ENCODE results near the gene FKBP3.
"Not testable (repeated sequence)": the region's sequence is repeated elsewhere in the genome, so short reads cannot be mapped to it uniquely, and the experiment has no call there.

The FKBP3 gene

DNA sequence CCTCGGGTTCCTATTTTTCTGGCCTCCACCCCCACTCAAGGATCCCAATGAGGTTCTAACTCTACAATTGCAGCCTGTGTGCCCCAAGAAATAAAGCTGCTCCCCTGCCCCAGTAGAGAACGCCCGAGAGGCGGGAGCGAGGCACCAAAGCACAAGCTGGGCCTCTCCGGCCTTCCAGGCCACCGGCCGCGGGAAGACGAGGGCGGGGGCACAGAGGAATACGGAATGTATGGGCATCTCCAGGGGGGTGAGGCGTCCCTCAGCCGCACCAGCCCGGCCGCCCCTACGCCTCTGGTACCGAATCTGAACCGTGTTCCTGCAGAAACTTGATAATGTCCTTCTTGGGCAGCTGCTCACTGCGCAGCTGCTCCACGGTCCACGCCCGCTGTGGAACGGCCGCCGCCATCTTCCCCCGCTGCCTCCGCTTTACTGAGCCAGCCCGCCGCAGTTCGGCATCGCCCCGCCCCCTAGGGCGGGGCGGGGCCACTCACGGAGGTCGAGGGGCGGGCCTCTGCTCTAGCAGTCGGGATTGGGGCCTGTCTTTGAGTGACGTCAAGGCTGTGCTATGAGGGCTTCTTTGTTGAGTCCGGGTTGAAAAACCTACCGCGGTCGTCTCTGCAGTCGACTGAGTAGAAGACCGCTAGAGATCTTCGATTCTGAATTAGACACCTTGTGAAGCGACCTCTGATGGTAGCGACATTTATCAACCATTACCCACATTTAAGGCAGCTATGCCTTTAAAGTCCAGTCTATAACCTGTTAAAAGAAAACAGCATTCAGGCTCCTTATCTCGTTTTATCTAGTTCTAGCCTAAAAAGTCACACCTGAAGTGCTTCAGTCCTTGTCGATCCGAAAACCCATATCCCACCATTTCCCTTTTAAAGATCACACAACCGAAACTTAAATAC is at the start of gene FKBP3:
Gene FKBP3 (minus strand): TSS at position 431 of the 908 bp plus-strand sequence. CDS start 25 bp downstream, at position 406.
- no peaks in the 10 kb centered on the region for H3K27me3 Mint-ChIP-seq
- peaks cover 25% of the 10 kb centered on the region for H3K4me1 Mint-ChIP-seq (ENCODE audit: low read depth)
- H3K9me3 Mint-ChIP-seq = no peaks in the 10 kb centered on the region
- intact Hi-C loops (cut with micrococcal nuclease) = loop anchor here (1.0 to 5.0 kb wide), 2 partner anchors 133 to 172 kb away; partner anchors contain the start of gene TOGARAM1
- peaks cover 21% of the 10 kb centered on the region for H3K36me3 Mint-ChIP-seq (ENCODE audit: low read depth)
- peak within 1 kb of the TSS; percentile 96 for H3K27ac Mint-ChIP-seq
- H3K4me3 Mint-ChIP-seq = peak within 1 kb of the TSS; percentile 95

DNA sequence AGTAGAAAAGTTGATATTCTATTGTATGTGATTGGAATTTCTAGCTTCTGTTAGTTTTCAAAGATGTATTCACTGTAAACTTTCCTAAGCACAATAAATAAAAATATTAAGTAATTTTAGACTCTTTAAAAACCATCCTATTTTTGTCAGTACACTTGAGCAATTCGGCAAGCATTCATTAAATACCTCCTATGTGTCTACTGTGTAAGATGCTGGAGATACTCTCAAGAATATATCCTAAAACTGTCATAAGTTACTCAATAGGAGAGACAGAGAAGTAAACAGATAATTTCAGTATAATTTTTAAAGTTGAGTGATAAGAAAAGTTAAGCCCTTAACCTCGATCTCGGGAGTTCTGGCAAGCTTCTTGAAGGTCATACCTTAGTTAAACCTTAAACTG is 47.5 kb upstream of the FKBP3 start:
- Mint-ChIP-seq H3K4me3 (no peak overlapping the region), H3K27me3 (no peaks in the 10 kb centered on the region), H3K36me3 (ENCODE audit: low read depth) (no peaks in the 10 kb centered on the region), H3K27ac (no peak overlapping the region), H3K4me1 (ENCODE audit: low read depth) (peaks cover 9% of the 10 kb centered on the region), H3K9me3 (no peaks in the 10 kb centered on the region)
- intact Hi-C loops (cut with micrococcal nuclease) = no loop called here

DNA sequence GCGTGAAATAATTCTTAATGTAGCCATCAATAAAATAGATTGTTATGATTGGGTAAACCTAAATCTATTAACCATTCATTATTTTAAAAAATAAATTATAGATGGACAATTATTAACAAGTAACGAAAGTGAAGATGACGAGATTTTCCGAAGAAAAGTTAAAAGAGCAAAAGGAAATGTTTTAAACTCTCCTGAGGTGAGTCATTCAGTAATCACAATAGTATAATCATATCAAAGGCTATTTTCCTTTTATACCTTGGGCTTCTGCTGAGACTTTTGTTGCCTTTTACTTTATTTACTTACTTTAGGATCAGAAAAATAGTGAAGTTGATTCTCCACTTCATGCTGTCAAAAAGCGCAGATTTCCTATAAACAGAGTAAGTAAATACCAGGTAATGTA is 47.0 kb upstream of the FKBP3 start:
- Mint-ChIP-seq H3K4me3 (no peak overlapping the region), H3K36me3 (ENCODE audit: low read depth) (no peaks in the 10 kb centered on the region), H3K4me1 (ENCODE audit: low read depth) (peaks cover 9% of the 10 kb centered on the region), H3K27ac (no peak overlapping the region), H3K27me3 (no peaks in the 10 kb centered on the region), H3K9me3 (no peaks in the 10 kb centered on the region)
- intact Hi-C loops (cut with micrococcal nuclease) = no loop called here

DNA sequence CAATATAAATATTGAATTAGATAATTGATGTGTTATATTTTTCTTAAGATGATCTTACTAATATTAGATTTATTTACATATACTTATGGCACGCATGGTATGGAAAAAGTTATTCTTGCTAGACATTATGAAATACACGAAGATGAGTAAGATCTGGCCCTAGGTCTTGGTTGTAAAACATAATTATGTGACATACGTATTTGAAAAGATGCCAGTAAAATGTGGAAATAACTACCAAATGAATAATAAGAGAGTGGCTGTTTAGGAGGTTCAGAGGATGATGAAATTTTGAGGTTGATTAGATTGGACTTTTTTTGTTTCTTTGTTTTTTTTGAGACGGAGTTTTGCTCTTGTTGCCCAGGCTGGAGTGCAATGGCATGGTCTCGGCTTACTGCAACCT is 42.8 kb upstream of the FKBP3 start:
- Mint-ChIP-seq H3K4me1 (ENCODE audit: low read depth) (peaks cover 9% of the 10 kb centered on the region), H3K4me3 (no peak overlapping the region), H3K27me3 (no peaks in the 10 kb centered on the region), H3K27ac (no peak overlapping the region), H3K9me3 (no peaks in the 10 kb centered on the region), H3K36me3 (ENCODE audit: low read depth) (peaks cover 5% of the 10 kb centered on the region)
- intact Hi-C loops (cut with micrococcal nuclease) = no loop called here

DNA sequence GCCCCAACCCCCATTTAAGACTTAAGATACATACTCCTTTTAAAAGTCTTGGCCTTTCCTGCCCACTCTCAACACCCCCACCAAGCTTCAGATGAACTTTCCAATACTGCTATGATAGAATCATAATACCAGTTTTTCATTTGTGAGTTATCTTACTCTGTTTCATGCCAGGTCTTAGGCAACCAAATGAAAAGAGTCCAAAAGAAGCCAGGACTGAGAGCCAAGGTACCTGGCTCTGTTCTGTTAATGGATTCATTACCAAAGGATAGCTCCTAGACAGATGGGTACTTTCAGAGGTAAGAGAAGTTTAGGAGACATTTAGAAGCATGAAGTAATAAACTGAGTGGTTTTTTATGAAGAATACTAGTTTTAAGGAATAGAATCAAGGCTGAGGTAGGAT is 35.6 kb upstream of the FKBP3 start:
- Mint-ChIP-seq H3K4me1 (ENCODE audit: low read depth) (no peaks in the 10 kb centered on the region), H3K9me3 (no peaks in the 10 kb centered on the region), H3K27ac (no peak overlapping the region), H3K27me3 (no peaks in the 10 kb centered on the region), H3K36me3 (ENCODE audit: low read depth) (peaks cover 5% of the 10 kb centered on the region), H3K4me3 (no peak overlapping the region)
- intact Hi-C loops (cut with micrococcal nuclease) = no loop called here

DNA sequence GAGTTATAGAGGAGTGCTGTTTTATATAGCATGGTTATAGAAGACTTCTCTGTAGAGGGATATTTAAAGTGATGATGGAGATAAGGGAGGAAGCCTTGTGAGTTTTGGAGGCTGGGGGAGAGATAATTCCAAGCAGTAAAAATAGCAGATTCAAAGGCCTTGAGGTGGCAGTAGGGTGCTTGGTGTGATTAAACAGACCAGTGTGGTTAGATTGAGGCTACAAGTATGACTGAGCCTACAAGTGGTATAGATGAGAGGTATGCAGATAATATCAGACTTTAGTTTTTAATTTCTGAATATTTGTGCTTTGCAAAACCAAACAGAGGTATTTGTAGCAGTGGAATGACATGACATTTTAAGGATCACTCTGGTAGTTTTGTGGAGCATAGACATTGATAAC is 21.8 kb upstream of the FKBP3 start:
- peaks cover 7% of the 10 kb centered on the region for H3K36me3 Mint-ChIP-seq (ENCODE audit: low read depth)
- no peaks in the 10 kb centered on the region for H3K4me1 Mint-ChIP-seq (ENCODE audit: low read depth)
- no peaks in the 10 kb centered on the region for H3K27me3 Mint-ChIP-seq
- intact Hi-C loops (cut with micrococcal nuclease) = no loop called here
- H3K4me3 Mint-ChIP-seq = no peak overlapping the region
- no peak overlapping the region for H3K27ac Mint-ChIP-seq
- H3K9me3 Mint-ChIP-seq = no peaks in the 10 kb centered on the region

DNA sequence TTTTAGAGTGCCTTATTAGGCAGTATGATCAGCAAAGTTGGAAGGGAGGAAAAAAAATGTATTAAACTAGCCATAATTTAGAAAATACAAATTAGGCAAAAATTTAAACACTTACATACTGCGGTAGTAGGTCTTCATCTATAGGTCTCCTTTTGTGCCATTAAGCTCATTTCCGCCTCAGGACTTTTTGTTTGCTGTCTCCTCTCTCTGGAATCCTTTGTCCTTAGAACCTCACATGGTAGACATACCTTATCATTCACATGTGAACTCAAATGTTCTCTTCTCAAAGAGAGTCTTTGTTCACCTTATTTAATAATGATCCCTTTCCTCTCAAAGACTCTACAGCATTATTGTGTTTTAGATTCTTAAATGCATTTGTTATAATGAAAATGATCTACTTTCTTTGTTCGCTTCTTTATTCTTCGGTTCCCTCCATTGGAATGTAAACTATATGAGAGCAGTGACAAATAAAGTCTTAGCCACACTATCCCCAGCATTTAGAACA is 16.2 kb upstream of the FKBP3 start:
- Mint-ChIP-seq H3K27ac (no peak overlapping the region), H3K4me3 (no peak overlapping the region), H3K9me3 (no peaks in the 10 kb centered on the region), H3K27me3 (no peaks in the 10 kb centered on the region), H3K4me1 (ENCODE audit: low read depth) (no peaks in the 10 kb centered on the region), H3K36me3 (ENCODE audit: low read depth) (peaks cover 6% of the 10 kb centered on the region)
- intact Hi-C loops (cut with micrococcal nuclease) = no loop called here

DNA sequence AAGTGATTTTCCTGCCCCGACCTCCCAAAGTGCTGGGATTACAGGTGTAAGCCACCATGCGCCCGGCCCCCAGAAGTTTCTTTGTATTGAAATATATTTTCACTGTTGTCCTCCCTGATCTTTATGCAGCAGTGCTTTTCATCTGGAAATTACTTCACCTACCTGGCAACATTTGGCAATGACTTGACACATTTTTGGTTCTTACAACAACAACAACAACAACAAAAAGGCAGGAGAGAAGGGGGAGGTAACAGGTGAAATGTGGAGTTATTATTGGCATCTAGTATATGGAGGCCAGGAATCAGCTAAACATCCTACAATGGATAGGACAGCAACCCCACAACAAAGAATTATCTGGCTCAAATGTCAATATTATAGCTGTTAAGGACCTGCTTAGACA is 15.3 kb upstream of the FKBP3 start:
- H3K27ac Mint-ChIP-seq = no peak overlapping the region
- no peaks in the 10 kb centered on the region for H3K9me3 Mint-ChIP-seq
- intact Hi-C loops (cut with micrococcal nuclease) = no loop called here
- no peaks in the 10 kb centered on the region for H3K4me1 Mint-ChIP-seq (ENCODE audit: low read depth)
- peaks cover 6% of the 10 kb centered on the region for H3K36me3 Mint-ChIP-seq (ENCODE audit: low read depth)
- no peak overlapping the region for H3K4me3 Mint-ChIP-seq
- H3K27me3 Mint-ChIP-seq = no peaks in the 10 kb centered on the region

DNA sequence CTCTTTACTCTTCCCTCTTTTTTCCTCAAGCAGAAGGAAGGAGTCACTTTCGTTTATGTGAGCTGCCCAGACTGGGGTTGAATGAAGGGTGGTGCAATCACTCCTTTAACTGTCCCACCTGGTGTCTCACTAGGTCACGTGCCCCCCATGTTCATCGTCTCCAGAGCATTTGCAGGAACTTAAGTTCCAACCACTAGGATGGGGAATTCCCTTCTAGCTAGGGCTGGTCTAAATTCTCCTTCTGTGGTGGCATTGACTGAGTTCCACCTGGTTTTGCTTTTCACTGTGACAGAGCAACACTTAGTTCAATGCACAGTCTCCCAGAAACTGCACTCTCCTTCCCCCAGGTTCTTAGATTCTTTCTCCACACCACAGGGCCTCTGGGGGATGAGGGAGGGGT is 10.9 kb upstream of the FKBP3 start:
- H3K4me1 Mint-ChIP-seq (ENCODE audit: low read depth) = peaks cover 15% of the 10 kb centered on the region
- no peak overlapping the region for H3K27ac Mint-ChIP-seq
- H3K9me3 Mint-ChIP-seq = no peaks in the 10 kb centered on the region
- H3K4me3 Mint-ChIP-seq = no peak overlapping the region
- H3K36me3 Mint-ChIP-seq (ENCODE audit: low read depth) = peaks cover 6% of the 10 kb centered on the region
- intact Hi-C loops (cut with micrococcal nuclease) = no loop called here
- H3K27me3 Mint-ChIP-seq = no peaks in the 10 kb centered on the region

DNA sequence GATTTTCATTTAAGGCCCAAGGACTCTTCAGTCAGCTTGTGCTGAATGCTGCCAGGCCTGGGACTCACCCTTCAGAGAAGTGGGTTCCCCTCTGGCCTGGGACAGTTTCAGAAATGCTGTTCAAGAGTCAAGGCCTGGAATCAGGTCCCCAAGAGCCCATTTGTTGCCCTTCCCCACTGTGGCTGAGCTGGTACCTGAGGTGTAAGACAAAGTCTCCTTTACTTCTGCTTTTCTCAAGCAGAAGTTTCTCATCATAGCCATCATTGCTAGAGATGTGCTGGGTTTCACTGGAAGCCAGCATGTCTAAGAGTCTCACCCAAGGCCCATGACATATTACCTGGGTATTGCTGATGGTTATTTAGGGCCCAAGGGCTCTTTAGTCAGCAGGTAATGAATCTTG is 10.4 kb upstream of the FKBP3 start:
- Mint-ChIP-seq H3K4me3 (no peak overlapping the region), H3K9me3 (no peaks in the 10 kb centered on the region), H3K4me1 (ENCODE audit: low read depth) (peaks cover 15% of the 10 kb centered on the region), H3K27ac (no peak overlapping the region), H3K36me3 (ENCODE audit: low read depth) (peaks cover 5% of the 10 kb centered on the region), H3K27me3 (no peaks in the 10 kb centered on the region)
- intact Hi-C loops (cut with micrococcal nuclease) = no loop called here

DNA sequence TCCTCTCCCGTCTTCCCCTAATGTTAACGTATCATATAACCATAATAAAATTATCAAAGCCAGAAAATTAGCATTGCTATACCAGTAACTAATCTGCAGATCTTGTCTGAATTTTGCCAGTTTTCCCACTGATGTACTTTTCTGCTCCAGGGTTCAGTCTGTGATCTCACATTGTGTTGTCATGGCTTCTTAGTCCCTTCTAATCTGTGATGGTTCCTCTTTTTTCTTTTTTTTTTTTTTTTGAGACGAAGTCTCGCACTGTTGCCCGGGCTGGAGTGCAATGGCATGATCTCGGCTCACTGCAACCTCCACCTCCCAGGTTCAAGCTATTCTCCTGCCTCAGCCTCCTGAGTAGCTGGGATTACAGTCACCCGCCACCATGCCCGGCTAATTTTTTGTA is 7.8 kb upstream of the FKBP3 start:
- H3K27me3 Mint-ChIP-seq; H3K27ac Mint-ChIP-seq; intact Hi-C loops (cut with micrococcal nuclease); H3K9me3 Mint-ChIP-seq; H3K4me3 Mint-ChIP-seq; H3K36me3 Mint-ChIP-seq (ENCODE audit: low read depth): not testable (repeated sequence)
- H3K4me1 Mint-ChIP-seq (ENCODE audit: low read depth) = peaks cover 32% of the 10 kb centered on the region

DNA sequence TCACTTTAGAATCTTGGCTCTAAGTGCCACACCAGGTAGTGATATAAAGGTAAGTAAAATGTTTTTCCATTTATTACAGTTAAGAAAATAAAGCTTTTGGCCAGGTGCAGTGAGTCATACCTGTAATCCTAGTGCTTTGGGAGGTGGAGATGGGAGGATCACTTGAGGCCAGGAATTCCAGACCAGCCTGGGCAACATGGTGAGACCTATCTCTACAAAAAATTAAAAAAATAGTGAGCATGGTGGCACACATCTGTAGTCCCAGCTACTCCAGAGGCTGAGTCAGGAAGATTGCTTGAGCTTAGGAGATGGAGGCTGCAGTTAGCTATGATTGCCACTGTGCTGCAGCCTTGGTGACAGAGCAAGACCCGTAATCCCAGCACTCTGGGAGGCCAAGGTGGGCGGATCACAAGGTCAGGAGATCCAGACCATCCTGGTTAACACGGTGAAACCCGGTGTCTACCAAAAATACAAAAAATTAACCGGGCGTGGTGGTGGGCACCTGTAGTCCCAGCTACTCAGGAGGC is 6.4 kb upstream of the FKBP3 start:
- no peaks in the 10 kb centered on the region for H3K27me3 Mint-ChIP-seq

DNA sequence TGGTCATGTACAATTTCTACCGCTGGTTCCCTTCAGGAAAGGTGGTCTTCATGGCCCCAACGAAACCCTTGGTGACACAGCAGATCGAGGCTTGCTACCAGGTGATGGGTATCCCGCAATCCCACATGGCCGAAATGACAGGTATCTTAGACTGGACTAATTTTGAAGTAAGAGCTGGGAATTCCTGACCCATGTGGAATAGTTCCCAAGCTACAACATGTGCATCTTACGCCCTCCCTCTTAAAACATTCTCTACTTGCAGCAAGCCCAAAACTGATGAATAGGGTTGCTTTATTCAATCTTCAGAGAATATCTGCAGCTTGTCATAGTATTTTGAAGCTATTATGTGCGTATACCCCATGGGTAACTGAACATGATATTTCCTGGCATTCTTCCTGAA is 2.1 kb upstream of the FKBP3 start:
- Mint-ChIP-seq H3K4me1 (ENCODE audit: low read depth) (peaks cover 28% of the 10 kb centered on the region), H3K27ac (peak overlapping the region; percentile 96)
- intact Hi-C loops (cut with micrococcal nuclease) = no loop called here

More for the DNA sequence above, 6.4 kb upstream of the FKBP3 start:
- Mint-ChIP-seq H3K36me3 (ENCODE audit: low read depth) (peaks cover 7% of the 10 kb centered on the region), H3K27ac (no peak overlapping the region), H3K9me3 (no peaks in the 10 kb centered on the region), H3K4me1 (ENCODE audit: low read depth) (peaks cover 42% of the 10 kb centered on the region), H3K4me3 (no peak overlapping the region)
- intact Hi-C loops (cut with micrococcal nuclease) = no loop called here

DNA sequence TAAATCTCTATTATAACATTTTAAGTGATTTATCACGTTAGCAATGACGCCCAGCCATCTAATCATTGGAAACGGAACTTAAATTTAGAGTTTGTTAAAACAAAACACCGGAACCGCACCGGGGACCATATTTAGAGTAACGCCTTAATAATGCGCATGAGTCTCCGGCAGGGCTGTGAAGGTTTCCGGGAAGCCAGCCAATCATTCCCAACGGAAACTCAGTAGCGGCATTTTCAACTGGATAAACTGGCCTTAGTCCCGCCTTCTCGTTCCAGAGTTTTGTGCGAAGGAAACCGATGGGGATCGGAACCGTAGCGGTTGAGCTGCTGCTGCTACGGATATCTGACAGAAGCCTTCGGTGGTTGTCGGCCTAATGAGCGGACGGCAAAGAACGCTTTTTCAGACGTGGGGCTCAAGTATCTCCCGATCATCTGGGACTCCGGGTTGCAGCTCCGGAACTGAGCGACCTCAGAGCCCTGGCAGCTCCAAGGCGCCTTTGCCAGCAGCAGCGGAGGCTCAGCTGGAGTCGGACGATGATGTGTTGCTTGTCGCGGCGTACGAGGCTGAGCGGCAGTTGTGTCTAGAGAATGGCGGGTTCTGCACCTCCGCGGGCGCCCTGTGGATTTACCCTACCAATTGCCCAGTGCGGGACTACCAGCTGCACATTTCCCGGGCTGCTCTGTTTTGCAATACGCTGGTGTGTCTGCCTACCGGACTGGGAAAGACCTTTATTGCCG is 1.5 kb upstream of the FKBP3 start, which contains the start of gene FANCM:
Gene FANCM (plus strand): TSS at position 272 of the 737 bp plus-strand sequence. CDS start 102 bp downstream, at position 374.
- Mint-ChIP-seq H3K4me1 (ENCODE audit: low read depth) (peaks cover 26% of the 10 kb centered on the region), H3K36me3 (ENCODE audit: low read depth) (peaks cover 21% of the 10 kb centered on the region), H3K27me3 (no peaks in the 10 kb centered on the region), H3K9me3 (no peaks in the 10 kb centered on the region), H3K27ac (peak within 1 kb of the TSS; percentile 96), H3K4me3 (peak within 1 kb of the TSS; percentile 95)
- intact Hi-C loops (cut with micrococcal nuclease) = loop anchor here (1.0 kb wide), 3 partner anchors 52 to 239 kb away; partner anchors contain the start of genes MIS18BP1 and PRPF39

More for the DNA sequence above, 2.1 kb upstream of the FKBP3 start:
- Mint-ChIP-seq H3K27me3 (no peaks in the 10 kb centered on the region), H3K4me3 (peak overlapping the region; percentile 95), H3K36me3 (ENCODE audit: low read depth) (peaks cover 21% of the 10 kb centered on the region), H3K9me3 (no peaks in the 10 kb centered on the region)
